ENCODE measurements around the gene ENO4. TPM values are rescaled to one million over a fixed set of nuclear protein-coding genes. Genes with fewer than 3 reads are reported as not detected.

The ENO4 gene
- total RNA-seq, 6 donors from 2014 or later = 0.06 to 3.0 (median 1.1) TPM

GRCh38 chr10:116878123-116878522, 28.8 kb downstream of the ENO4 start:
- no peaks in the 10 kb centered on the region for H3K4me1 ChIP-seq
- H3K27me3 ChIP-seq = no peaks in the 10 kb centered on the region
- 61 to 69% methylated on average over 2 of the region's 2 CpGs for WGBS, 2 donors
- no peak overlapping the region for H3K27ac ChIP-seq
- TF ChIP-seq POLR2A (IDR thresholded peaks at IDR 0.05) (no peak), EP300 (IDR thresholded peaks at IDR 0.05) (no peak)
- ATAC-seq (ENCODE audit: low FRiP score in 2 of 2) (no peak), DNase-seq (no peak)
- no peak overlapping the region for H3K4me3 ChIP-seq
- no peaks in the 10 kb centered on the region for H3K36me3 ChIP-seq
- H3K9me3 ChIP-seq = no peaks in the 10 kb centered on the region

GRCh38 chr10:116879817-116880216, 30.5 kb downstream of the ENO4 start:
- WGBS, 2 donors = 64 to 68% methylated on average over 7 of the region's 7 CpGs
- Histone ChIP-seq H3K36me3 (no peaks in the 10 kb centered on the region), H3K4me3 (no peak overlapping the region), H3K27me3 (no peaks in the 10 kb centered on the region), H3K27ac (no peak overlapping the region), H3K9me3 (no peaks in the 10 kb centered on the region), H3K4me1 (no peaks in the 10 kb centered on the region)
- DNase-seq (no peak), ATAC-seq (ENCODE audit: low FRiP score in 2 of 2) (no peak)
- no peak for TF ChIP-seq EP300 (IDR thresholded peaks at IDR 0.05)
- TF ChIP-seq CTCF (IDR thresholded peaks at IDR 0.05) = no peak
- TF ChIP-seq POLR2AphosphoS5 (IDR thresholded peaks at IDR 0.05) = no peak
- TF ChIP-seq POLR2A (IDR thresholded peaks at IDR 0.05) = no peak

- Histone ChIP-seq H3K36me3 (no peaks in the 10 kb centered on the region), H3K27ac (no peak overlapping the region), H3K4me1 (no peaks in the 10 kb centered on the region), H3K4me3 (no peak overlapping the region), H3K27me3 (no peaks in the 10 kb centered on the region), H3K9me3 (no peaks in the 10 kb centered on the region)
- WGBS, 2 donors = 65 to 72% methylated on average over 10 of the region's 10 CpGs
- ATAC-seq (ENCODE audit: low FRiP score in 2 of 2) (no peak), DNase-seq (no peak)
- TF ChIP-seq EP300 (IDR thresholded peaks at IDR 0.05) = no peak
- TF ChIP-seq POLR2AphosphoS5 (IDR thresholded peaks at IDR 0.05) = no peak
- TF ChIP-seq CTCF (IDR thresholded peaks at IDR 0.05) = no peak
- no peak for TF ChIP-seq POLR2A (IDR thresholded peaks at IDR 0.05)
Measured at GRCh38 chr10:116880716-116881482, 31.6 kb downstream of the ENO4 start.

- TF ChIP-seq EP300 (IDR thresholded peaks at IDR 0.05) (no peak), POLR2A (IDR thresholded peaks at IDR 0.05) (no peak), POLR2AphosphoS5 (IDR thresholded peaks at IDR 0.05) (no peak), CTCF (IDR thresholded peaks at IDR 0.05) (no peak)
- ATAC-seq (ENCODE audit: low FRiP score in 2 of 2) = no peak
- Histone ChIP-seq H3K4me1 (no peaks in the 10 kb centered on the region), H3K9me3 (no peaks in the 10 kb centered on the region), H3K4me3 (no peak overlapping the region), H3K36me3 (no peaks in the 10 kb centered on the region), H3K27me3 (no peaks in the 10 kb centered on the region), H3K27ac (no peak overlapping the region)
- 81 to 88% methylated on average over 2 of the region's 2 CpGs for WGBS, 2 donors
- no peak for DNase-seq
Measured at GRCh38 chr10:116882639-116883038, 33.3 kb downstream of the ENO4 start.

- H3K27me3 ChIP-seq = no peaks in the 10 kb centered on the region
- 91 to 92% methylated on average over 4 of the region's 4 CpGs for WGBS, 2 donors
- no peak overlapping the region for H3K4me3 ChIP-seq
Measured at GRCh38 chr10:116886772-116887171, 37.5 kb downstream of the ENO4 start.

More at GRCh38 chr10:116886772-116887171, 37.5 kb downstream of the ENO4 start:
- DNase-seq = no peak
- H3K36me3 ChIP-seq = no peaks in the 10 kb centered on the region
- H3K27ac ChIP-seq = no peak overlapping the region
- no peaks in the 10 kb centered on the region for H3K9me3 ChIP-seq
- peaks cover 0 to 7% (median 0%) of the 10 kb centered on the region in 4 donors for H3K4me1 ChIP-seq
- TF ChIP-seq POLR2AphosphoS5 (IDR thresholded peaks at IDR 0.05) = no peak
- no peak for TF ChIP-seq POLR2A (IDR thresholded peaks at IDR 0.05)
- TF ChIP-seq CTCF (IDR thresholded peaks at IDR 0.05) = no peak
- no peak for TF ChIP-seq EP300 (IDR thresholded peaks at IDR 0.05)
- ATAC-seq (ENCODE audit: low FRiP score in 2 of 2) = no peak
